Stimulated activated CD8-positive, alpha-beta memory T cell treated with anti-CD3 and anti-CD28 coated beads, Interleukin-4, amount 100 ng/mL, for 48 hours (primary cell): Measurements from ENCODE around the gene NRXN2.

ENCODE experiments used
- DNase-seq: peaks from one replicate; pipeline ENCODE4 v3.0.0-alpha.2; 2020

NRXN2 gene

GRCh38 chr11:64723117-64723906 lies at the start of gene NRXN2:
Gene NRXN2, minus strand, starts transcription at chr11:64723197. Its CDS starts 9,498 bp downstream, at chr11:64713699.
- peak; percentile 89 for DNase-seq

- DNase-seq, result no peak
Measured at GRCh38 chr11:64772303-64773018, 49.5 kb upstream of the NRXN2 start.

- DNase-seq, result no peak
Measured at GRCh38 chr11:64771861-64772260, 48.9 kb upstream of the NRXN2 start.

GRCh38 chr11:64770120-64770519 lies 47.1 kb upstream of the NRXN2 start:
- no peak for DNase-seq

- no peak for DNase-seq
Measured at GRCh38 chr11:64769283-64769682, 46.3 kb upstream of the NRXN2 start.

GRCh38 chr11:64768300-64768694 lies 45.3 kb upstream of the NRXN2 start:
- DNase-seq, result no peak

GRCh38 chr11:64767344-64768299 lies 44.6 kb upstream of the NRXN2 start:
- DNase-seq, result peak; percentile 94

GRCh38 chr11:64766881-64767280 lies 43.9 kb upstream of the NRXN2 start:
- DNase-seq, result no peak

GRCh38 chr11:64765851-64766665 lies 43.1 kb upstream of the NRXN2 start:
- no peak for DNase-seq

- DNase-seq, result no peak
Measured at GRCh38 chr11:64765291-64765850, 42.4 kb upstream of the NRXN2 start.

- no peak for DNase-seq
Measured at GRCh38 chr11:64764753-64765152, 41.8 kb upstream of the NRXN2 start.

- peak; percentile 55 for DNase-seq
Measured at GRCh38 chr11:64764040-64764611, 41.1 kb upstream of the NRXN2 start.

GRCh38 chr11:64763526-64764039 lies 40.6 kb upstream of the NRXN2 start:
- DNase-seq, result no peak

- DNase-seq, result no peak
Measured at GRCh38 chr11:64762674-64763525, 39.9 kb upstream of the NRXN2 start.

- no peak for DNase-seq
Measured at GRCh38 chr11:64762277-64762673, 39.3 kb upstream of the NRXN2 start.

- DNase-seq, result no peak
Measured at GRCh38 chr11:64760759-64761420, 37.9 kb upstream of the NRXN2 start.

- DNase-seq, result no peak
Measured at GRCh38 chr11:64759722-64760719, 37.0 kb upstream of the NRXN2 start, which contains the start of gene PYGM. Gene PYGM, minus strand, starts transcription at chr11:64759974. Its CDS starts 76 bp downstream, at chr11:64759898.

GRCh38 chr11:64759131-64759721 lies 36.2 kb upstream of the NRXN2 start:
- no peak for DNase-seq
